Hematopoietic multipotent progenitor cell treated with erythropoietin and hydrocortisone succinate and interleukin-3 and kit ligand, for 4 days (in vitro differentiated cells): ENCODE results near the gene URB2.

Experiments used
- DNase-seq: peaks from one replicate; pipeline ENCODE4 v3.0.0-alpha.2; 2015

Gene URB2

GRCh38 chr1:229650045-229650444 lies 24.0 kb downstream of the URB2 start:
- DNase-seq = no peak

GRCh38 chr1:229651546-229651945 lies 25.5 kb downstream of the URB2 start:
- no peak for DNase-seq

GRCh38 chr1:229653420-229653819 lies 27.4 kb downstream of the URB2 start:
- no peak for DNase-seq

GRCh38 chr1:229655781-229656180 lies 29.7 kb downstream of the URB2 start:
- no peak for DNase-seq

- no peak for DNase-seq
These were observed 32.1 kb downstream of the URB2 start for GRCh38 chr1:229657993-229658755.

GRCh38 chr1:229661022-229661877 lies 35.2 kb downstream of the URB2 start:
- peak; percentile 86 for DNase-seq

GRCh38 chr1:229661897-229662296 lies 35.9 kb downstream of the URB2 start:
- DNase-seq = no peak

GRCh38 chr1:229664133-229664689 lies 38.2 kb downstream of the URB2 start:
- peak; percentile 23 for DNase-seq

GRCh38 chr1:229665912-229666558 lies 40.0 kb downstream of the URB2 start:
- DNase-seq = no peak

GRCh38 chr1:229666585-229666984 lies 40.5 kb downstream of the URB2 start:
- DNase-seq = no peak

GRCh38 chr1:229669333-229669732 lies 43.3 kb downstream of the URB2 start:
- DNase-seq = no peak

GRCh38 chr1:229671310-229671709 lies 45.3 kb downstream of the URB2 start:
- no peak for DNase-seq

- no peak for DNase-seq
These were observed 46.2 kb downstream of the URB2 start for GRCh38 chr1:229672246-229672645.

- DNase-seq = no peak
These were observed 48.0 kb downstream of the URB2 start for GRCh38 chr1:229674042-229674441.

- DNase-seq = no peak
These were observed 49.3 kb downstream of the URB2 start for GRCh38 chr1:229675396-229675795.

GRCh38 chr1:229685149-229685548 lies 59.1 kb downstream of the URB2 start:
- no peak for DNase-seq

GRCh38 chr1:229689273-229689672 lies 63.2 kb downstream of the URB2 start:
- DNase-seq = no peak

- no peak for DNase-seq
These were observed 63.9 kb downstream of the URB2 start for GRCh38 chr1:229689904-229690303.

GRCh38 chr1:229690662-229691061 lies 64.6 kb downstream of the URB2 start:
- DNase-seq = no peak

- peak; percentile 57 for DNase-seq
These were observed 65.3 kb downstream of the URB2 start for GRCh38 chr1:229691362-229691761.

- no peak for DNase-seq
These were observed 67.3 kb downstream of the URB2 start for GRCh38 chr1:229693129-229693900.

- DNase-seq = peak; percentile 32
These were observed 68.1 kb downstream of the URB2 start for GRCh38 chr1:229694053-229694693.
